Breast epithelium (tissue), 4 donors: ENCODE measurements around the gene MBOAT7. TPM values are rescaled to one million over a fixed set of nuclear protein-coding genes. Genes with fewer than 3 reads are reported as not detected.
"Not testable (repeated sequence)": the region's sequence is repeated elsewhere in the genome, so short reads cannot be mapped to it uniquely, and the experiment has no call there.

ENCODE experiments used
- DNase-seq, 2 donors: peaks; one replicate each; pipeline ENCODE4 v3.0.0-alpha.2; 2019; ENCODE audit warnings: low spot score in 2 of 2
- H3K27ac ChIP-seq, 2 donors: fragments of 200-600 bp; sonication (generic) in 1 of 2; one replicate each; pipeline ENCODE4 v1.5.1; 2016 to 2019; ENCODE audit warnings: mild to moderate bottlenecking in 1 of 2
- H3K27me3 ChIP-seq, 2 donors: fragments of 200-600 bp; sonication (generic) in 1 of 2; one replicate each; pipeline versions ENCODE4 v1.5.1 to v1.6.0; 2017 to 2019; ENCODE audit warnings: control low read depth in 1 of 2, mild to moderate bottlenecking in 1 of 2
- H3K36me3 ChIP-seq: fragments of 200-600 bp; one replicate; pipeline ENCODE4 v1.5.1; 2019
- H3K4me1 ChIP-seq, 2 donors: fragments of 200-600 bp; sonication (generic); one replicate each; pipeline ENCODE4 v1.5.1; 2016 to 2019; ENCODE audit warnings: control low read depth in 1 of 2
- H3K4me3 ChIP-seq, 3 donors: fragments of 200-600 bp; sonication (generic); 1 replicate in 2 of 3; 2 replicates in 1 of 3; pipeline ENCODE4 v1.5.1; 2016 to 2019; ENCODE audit warnings: mild to moderate bottlenecking in 3 of 3, moderate library complexity in 2 of 3
- H3K9me3 ChIP-seq, 2 donors: fragments of 200-600 bp; sonication (generic) in 1 of 2; one replicate each; pipeline ENCODE4 v1.5.1; 2016 to 2019; ENCODE audit warnings: control low read depth in 1 of 2
- POLR2A ChIP-seq: fragments of 450-650 bp; IDR thresholded peaks from one replicate; pipeline ENCODE4 v1.6.1; 2016; ENCODE audit warnings: antibody characterized with exemption, mild to moderate bottlenecking, moderate library complexity
- POLR2AphosphoS5 ChIP-seq, 3 donors: sonication (generic); formaldehyde crosslinking; IDR thresholded peaks; one replicate each; pipeline ENCODE4 v1.6.1; 2017; ENCODE audit warnings: antibody characterized with exemption in 3 of 3
- intact Hi-C: fragments of 100-400 bp; cut with DNase I; formaldehyde crosslinking; loops from one replicate; pipeline ENCODE4 v1.15.1; 2023; ENCODE audit warnings: low total_unique reads
- total RNA-seq, 3 donors: library from RNA; depleted of rRNA; stranded (reverse); fragments of >200 nt; gene quantifications; one replicate each; pipeline ENCODE4 v1.1.0, GENCODE V29; 2016
- TF ChIP-seq, protein P1 (sequence below), 3 donors: fragments of 450-650 bp; IDR thresholded peaks; one replicate each; pipeline ENCODE4 v1.5.1; 2016 to 2017; ENCODE audit warnings: antibody characterized with exemption in 3 of 3, mild to moderate bottlenecking in 3 of 3, moderate library complexity in 3 of 3

MBOAT7 gene
- total RNA-seq, 3 donors from 2014 or later, result 16.5 to 37.3 (median 24.6) TPM

DNA sequence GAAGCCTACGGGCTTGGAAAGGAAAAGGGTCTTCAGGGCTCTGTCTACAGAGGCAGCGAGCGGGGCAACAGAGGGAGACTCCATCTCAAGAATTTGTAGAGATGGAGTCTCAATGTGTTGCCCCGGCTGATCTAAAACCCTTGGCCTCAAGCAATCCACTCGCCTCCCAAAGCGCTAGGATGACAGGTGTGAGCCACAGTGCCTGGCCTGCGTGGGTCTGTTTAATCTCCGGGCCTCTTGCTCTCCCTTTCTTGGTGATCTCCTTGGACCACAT, 19.3 kb upstream of the MBOAT7 start:
- intact Hi-C loops, result loop anchor here (1.0 kb wide), 1 partner anchor 25 kb away; no protein-coding TSS in a partner anchor
- TF ChIP-seq, protein P1, sequence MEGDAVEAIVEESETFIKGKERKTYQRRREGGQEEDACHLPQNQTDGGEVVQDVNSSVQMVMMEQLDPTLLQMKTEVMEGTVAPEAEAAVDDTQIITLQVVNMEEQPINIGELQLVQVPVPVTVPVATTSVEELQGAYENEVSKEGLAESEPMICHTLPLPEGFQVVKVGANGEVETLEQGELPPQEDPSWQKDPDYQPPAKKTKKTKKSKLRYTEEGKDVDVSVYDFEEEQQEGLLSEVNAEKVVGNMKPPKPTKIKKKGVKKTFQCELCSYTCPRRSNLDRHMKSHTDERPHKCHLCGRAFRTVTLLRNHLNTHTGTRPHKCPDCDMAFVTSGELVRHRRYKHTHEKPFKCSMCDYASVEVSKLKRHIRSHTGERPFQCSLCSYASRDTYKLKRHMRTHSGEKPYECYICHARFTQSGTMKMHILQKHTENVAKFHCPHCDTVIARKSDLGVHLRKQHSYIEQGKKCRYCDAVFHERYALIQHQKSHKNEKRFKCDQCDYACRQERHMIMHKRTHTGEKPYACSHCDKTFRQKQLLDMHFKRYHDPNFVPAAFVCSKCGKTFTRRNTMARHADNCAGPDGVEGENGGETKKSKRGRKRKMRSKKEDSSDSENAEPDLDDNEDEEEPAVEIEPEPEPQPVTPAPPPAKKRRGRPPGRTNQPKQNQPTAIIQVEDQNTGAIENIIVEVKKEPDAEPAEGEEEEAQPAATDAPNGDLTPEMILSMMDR (IDR thresholded peaks at IDR 0.05), result no peak
- TF ChIP-seq POLR2AphosphoS5 (IDR thresholded peaks at IDR 0.05), result no peak
- no peak for TF ChIP-seq POLR2A
- Histone ChIP-seq H3K4me1 (peaks cover 0 to 16% of the 10 kb centered on the region in 2 donors), H3K4me3 (no peak overlapping the region), H3K27me3 (no peaks in the 10 kb centered on the region), H3K36me3 (peaks cover 4% of the 10 kb centered on the region), H3K9me3 (no peaks in the 10 kb centered on the region), H3K27ac (peak overlapping the region; percentile 71 to 96)
- no peak for DNase-seq

DNA sequence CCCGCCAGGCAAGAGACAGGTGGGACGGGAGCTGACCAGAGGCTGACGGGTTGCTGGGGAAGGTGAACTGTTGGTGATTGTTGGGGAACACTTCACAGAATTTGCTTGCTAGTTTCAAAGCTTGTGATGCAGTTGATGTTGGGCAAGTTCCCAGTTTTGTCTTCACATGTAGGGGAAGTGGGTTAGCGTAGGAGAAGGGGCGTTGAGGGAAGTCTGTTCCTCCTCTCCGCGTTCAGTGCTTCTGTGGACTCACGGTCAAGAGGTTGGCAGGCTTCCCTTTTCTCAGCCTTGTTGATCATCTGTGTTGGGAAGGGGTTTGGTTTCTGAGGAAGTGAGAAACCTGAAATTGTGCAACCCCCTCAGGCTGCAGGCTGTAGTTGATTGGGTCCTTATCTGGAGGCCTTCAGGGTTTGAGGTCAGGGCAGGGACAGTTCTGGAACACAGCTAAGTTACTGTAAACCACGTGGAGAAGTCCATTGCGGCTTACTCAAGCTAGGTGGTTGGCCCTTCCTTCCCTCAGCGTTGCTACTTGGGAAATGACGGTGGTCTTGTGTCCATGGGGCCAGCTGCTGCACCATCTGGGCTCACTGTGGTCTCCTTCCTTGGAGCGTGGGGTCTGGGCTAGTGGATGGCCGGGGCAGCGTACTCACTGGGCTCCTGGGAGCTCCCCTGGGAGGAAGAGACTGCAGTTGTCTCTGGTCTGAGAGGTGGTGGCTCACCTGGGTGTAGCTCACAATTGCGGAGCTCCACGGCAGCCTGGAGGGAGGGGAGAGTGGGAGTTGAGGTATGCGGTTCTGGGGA, 18.8 kb upstream of the MBOAT7 start:
- Histone ChIP-seq H3K4me1 (peaks cover 0 to 18% of the 10 kb centered on the region in 2 donors), H3K27me3 (no peaks in the 10 kb centered on the region), H3K4me3 (peak overlapping the region in 1 of 3 donors; percentile 45), H3K9me3 (no peaks in the 10 kb centered on the region), H3K27ac (peak overlapping the region; percentile 73 to 96), H3K36me3 (peaks cover 4% of the 10 kb centered on the region)
- TF ChIP-seq, protein P1 (IDR thresholded peaks at IDR 0.05), result no peak
- peak; percentile 36 to 77 (median 62) for TF ChIP-seq POLR2AphosphoS5 (IDR thresholded peaks at IDR 0.05)
- peak in 1 of 2 donors; percentile 62 for DNase-seq
- intact Hi-C loops, result loop anchor here (1.0 kb wide), 1 partner anchor 25 kb away; no protein-coding TSS in a partner anchor

DNA sequence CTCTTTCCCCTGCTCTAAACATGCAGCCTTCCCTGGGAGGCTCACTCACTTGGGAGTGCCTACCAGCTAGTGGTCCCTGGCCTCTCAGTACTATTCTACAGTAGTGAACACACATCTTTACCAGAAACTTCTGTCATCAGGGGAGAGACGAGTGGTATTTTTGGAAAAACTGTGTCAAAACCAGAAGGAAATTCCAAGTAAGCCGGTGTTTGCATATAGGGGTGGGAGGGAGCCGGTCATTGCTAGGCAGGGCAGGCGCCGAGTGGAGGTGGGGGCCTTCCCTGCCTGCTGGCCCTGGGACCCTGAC, 18.2 kb upstream of the MBOAT7 start:
- Histone ChIP-seq H3K4me1 (peaks cover under 1 to 18% of the 10 kb centered on the region in 2 donors), H3K9me3 (no peaks in the 10 kb centered on the region), H3K4me3 (peak overlapping the region in 1 of 3 donors; percentile 45), H3K27ac (peak overlapping the region; percentile 73 to 96), H3K36me3 (peaks cover 4% of the 10 kb centered on the region), H3K27me3 (no peaks in the 10 kb centered on the region)
- DNase-seq, result no peak
- intact Hi-C loops, result no loop called here
- TF ChIP-seq POLR2AphosphoS5 (IDR thresholded peaks at IDR 0.05) (no peak), POLR2A (no peak)
- TF ChIP-seq, protein P1 (IDR thresholded peaks at IDR 0.05), result no peak

DNA sequence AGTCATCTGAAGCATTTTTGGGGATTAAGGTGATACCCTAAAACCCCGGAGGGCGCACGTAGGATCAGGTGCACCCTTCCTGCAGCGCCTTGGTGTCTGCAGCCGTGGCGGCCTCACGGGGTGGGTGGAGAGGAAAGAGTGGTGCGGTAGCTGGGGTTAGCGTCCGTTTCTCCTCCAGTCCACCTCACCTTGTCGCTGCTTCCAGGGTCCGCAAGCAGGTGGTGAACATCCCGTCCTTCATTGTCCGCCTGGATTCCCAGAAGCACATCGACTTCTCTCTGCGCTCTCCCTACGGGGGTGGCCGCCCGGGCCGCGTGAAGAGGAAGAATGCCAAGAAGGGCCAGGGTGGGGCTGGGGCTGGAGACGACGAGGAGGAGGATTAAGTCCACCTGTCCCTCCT, 17.8 kb upstream of the MBOAT7 start:
- H3K4me3 ChIP-seq, result peak overlapping the region in 1 of 3 donors; percentile 45
- H3K27ac ChIP-seq, result peak overlapping the region; percentile 73 to 96
- peaks cover 5 to 18% of the 10 kb centered on the region in 2 donors for H3K4me1 ChIP-seq
- H3K9me3 ChIP-seq, intact Hi-C loops, H3K27me3 ChIP-seq, DNase-seq, H3K36me3 ChIP-seq: not testable (repeated sequence)

DNA sequence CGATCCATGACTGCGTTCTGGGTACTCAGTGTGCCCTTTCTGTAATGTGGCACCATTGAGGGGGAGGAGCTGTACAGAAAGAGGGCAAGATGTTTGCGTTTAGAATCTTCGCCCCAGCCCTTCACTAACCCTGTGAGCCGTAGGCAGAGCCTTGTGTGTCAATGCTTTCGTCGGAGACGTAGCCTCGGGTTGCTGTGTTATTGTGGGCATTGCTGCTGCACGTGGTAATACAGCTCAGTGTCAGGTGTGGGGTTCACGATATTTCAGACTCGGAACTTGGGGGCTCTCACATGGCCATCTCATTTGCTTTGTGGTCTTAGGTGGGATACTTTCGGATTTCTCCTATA, 17.4 kb upstream of the MBOAT7 start:
- no peak for DNase-seq
- intact Hi-C loops, result no loop called here
- peaks cover 9 to 18% of the 10 kb centered on the region in 2 donors for H3K4me1 ChIP-seq
- no peaks in the 10 kb centered on the region for H3K9me3 ChIP-seq
- H3K27ac ChIP-seq, result peak overlapping the region; percentile 36 to 96
- H3K4me3 ChIP-seq, result peak overlapping the region in 1 of 3 donors; percentile 45
- peaks cover 4% of the 10 kb centered on the region for H3K36me3 ChIP-seq
- TF ChIP-seq POLR2AphosphoS5 (IDR thresholded peaks at IDR 0.05) (no peak), POLR2A (no peak)
- TF ChIP-seq, protein P1 (IDR thresholded peaks at IDR 0.05), result no peak
- H3K27me3 ChIP-seq, result no peaks in the 10 kb centered on the region
